Endothelial cell of hepatic sinusoid (primary cell): ENCODE results near the gene SYCP2.
"Not testable (repeated sequence)": the region's sequence is repeated elsewhere in the genome, so short reads cannot be mapped to it uniquely, and the experiment has no call there.

Source experiments
- in situ Hi-C: cut with HindIII; loops from 2 replicates; pipeline ENCODE4 v1.10.0; 2017; ENCODE audit warnings: low sequenced_read_pairs

Gene SYCP2

GRCh38 chr20:59903621-59904020 lies 29.8 kb downstream of the SYCP2 start:
- in situ Hi-C loops, result no loop called here

DNA sequence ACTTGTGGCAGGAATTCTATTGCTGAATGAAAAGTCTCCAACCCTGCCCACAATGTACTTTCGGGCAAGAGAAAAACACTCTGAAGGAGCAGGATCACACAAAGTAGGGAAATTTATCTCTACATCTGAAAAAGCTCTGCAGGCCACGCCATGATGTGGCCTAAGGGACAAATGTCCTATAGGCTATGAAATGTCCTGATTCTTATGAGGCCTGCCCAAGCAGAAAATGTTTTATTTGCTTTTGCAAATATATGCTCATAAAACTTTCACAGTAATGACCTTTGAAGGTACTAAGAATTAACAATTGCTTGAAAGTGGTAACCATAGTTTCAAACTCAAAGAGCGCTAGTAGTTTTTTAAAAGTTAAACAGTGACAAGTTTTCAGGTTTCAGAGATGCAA lies 31.0 kb downstream of the SYCP2 start:
- in situ Hi-C loops, result no loop called here

DNA sequence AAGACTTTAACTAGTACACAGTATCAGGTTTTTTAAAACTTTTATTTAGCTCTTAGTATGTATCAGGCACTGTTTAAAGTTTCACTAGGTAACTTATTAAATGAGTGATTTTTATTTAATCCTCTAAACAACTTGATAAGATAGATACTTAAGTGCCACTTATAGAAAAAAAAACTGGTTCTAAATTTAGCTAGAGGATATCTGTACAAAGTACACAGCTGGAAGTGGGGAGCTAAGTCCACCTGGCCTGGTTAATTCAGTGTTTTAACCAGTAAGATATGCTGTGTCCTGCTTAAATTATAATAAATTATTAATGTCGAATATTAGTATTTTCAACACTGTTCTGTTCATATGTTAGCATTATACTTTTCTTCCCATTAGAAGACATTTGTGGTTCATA lies 37.5 kb downstream of the SYCP2 start:
- in situ Hi-C loops, result no loop called here

DNA sequence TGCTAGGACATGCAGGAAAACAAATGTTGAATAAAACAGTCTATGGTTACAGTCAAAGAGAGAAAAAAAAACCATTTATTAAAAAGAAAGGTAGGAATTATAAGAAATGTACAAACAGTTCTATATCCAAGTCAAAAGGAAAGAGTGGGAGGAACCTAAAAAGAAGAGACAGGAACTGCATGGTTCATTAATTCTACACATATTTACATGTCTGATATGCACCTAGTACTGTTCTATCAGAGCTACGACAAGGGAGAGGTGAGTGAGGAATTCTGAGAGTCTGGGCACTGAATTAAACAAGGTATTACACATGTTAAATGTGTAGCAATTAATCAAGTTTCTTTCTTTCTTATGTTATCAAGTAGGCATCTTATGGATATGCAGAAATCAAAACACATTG lies 41.9 kb downstream of the SYCP2 start:
- in situ Hi-C loops, result no loop called here

- in situ Hi-C loops, result not testable (repeated sequence)
Observed at GRCh38 chr20:59890035-59890434, 43.4 kb downstream of the SYCP2 start.

DNA sequence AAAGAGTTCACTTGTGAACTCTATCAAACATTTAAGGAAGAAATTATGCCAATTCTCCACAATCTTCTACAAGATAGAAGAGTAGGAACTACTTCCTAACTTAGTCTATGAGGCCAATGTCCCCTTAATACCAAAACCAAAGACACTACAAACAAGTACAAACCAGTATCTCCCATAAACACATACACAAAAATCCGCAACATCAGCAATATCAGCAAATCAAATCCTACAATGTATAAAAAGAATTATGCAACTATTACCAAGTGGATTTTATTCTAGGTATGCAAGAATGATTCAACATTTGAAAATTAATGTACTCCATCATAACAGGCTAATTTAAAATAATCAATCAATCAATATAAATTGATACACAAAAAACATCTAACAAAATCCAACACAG lies 45.4 kb downstream of the SYCP2 start:
- in situ Hi-C loops, result no loop called here

DNA sequence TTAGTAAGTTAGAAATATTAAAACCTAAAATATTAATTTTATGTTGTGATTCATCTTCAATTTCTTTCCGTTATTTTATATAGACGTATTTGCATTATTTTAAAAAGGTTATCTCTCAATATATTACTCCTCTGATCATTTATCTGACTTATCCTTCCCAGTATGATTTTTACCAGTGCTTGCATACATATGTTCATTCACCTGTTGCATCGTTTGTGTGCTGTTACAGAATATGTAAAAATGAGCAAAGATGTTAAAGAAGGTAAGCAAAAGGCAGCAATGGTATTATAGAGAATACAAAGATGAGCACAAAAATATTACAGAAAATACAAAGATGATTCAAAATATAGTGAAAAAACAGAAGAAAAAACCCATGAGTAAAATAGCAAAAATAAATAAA lies 48.9 kb downstream of the SYCP2 start:
- in situ Hi-C loops, result no loop called here

GRCh38 chr20:59880198-59880597 lies 53.2 kb downstream of the SYCP2 start:
- in situ Hi-C loops, result no loop called here

- in situ Hi-C loops, result no loop called here
Observed at GRCh38 chr20:59873409-59873808, 60.0 kb downstream of the SYCP2 start.

DNA sequence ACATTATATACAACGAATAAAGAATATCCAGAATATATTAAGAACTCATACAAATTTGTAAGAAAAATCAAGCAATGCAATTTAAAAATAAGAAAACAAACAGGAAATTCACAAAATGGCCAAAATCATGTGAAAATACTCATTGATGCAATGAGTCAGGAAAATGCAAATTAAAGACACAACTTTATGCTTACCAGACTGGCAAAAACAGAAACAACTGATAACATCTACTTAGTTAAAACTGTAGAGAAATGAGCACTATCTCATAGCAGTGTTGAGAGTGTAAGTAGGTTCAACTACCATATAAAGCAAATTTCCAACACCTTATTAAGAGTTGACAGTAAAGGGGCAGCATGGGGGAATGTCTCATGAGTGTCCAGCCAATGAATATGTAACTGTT lies 62.3 kb downstream of the SYCP2 start:
- in situ Hi-C loops, result no loop called here

DNA sequence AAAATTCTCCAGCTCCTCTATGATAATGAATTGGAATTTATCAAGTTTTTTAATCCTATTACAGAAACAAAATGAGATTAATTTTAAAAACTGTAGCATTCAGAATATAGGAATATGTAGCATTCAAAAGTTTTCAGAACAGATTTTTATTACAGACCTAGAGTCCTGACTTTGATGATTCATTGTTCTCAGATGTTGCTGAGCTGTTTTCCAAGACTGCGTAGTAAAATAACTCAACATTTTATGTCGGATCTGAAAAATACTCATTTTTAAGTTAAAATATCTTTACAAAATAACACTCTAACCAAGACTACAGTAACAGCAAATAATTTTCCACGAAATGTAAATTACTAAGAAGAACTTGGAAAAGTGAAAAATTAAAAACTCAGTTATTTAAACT lies 67.1 kb downstream of the SYCP2 start:
- in situ Hi-C loops, result no loop called here

DNA sequence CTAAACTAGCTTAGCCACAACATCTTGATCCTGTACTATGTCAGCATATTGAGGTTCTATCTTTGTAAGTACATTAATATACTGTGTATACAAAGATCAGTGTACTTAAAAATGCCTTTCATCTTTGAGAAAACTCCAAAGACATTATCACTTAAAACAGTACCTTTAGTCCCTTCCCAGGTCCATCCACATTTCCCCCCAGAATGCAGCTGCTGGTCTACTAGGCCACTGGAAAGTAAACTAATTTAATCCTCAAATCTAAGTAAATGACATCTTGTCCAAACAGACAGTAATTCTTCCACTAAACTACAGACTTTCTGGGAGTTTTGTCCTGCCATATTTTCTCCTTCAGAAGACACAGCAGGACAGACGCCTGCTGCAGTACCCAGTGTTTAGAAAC lies 68.7 kb downstream of the SYCP2 start:
- in situ Hi-C loops, result no loop called here

- in situ Hi-C loops, result no loop called here
Observed at GRCh38 chr20:59863058-59863457, 70.4 kb downstream of the SYCP2 start.

DNA sequence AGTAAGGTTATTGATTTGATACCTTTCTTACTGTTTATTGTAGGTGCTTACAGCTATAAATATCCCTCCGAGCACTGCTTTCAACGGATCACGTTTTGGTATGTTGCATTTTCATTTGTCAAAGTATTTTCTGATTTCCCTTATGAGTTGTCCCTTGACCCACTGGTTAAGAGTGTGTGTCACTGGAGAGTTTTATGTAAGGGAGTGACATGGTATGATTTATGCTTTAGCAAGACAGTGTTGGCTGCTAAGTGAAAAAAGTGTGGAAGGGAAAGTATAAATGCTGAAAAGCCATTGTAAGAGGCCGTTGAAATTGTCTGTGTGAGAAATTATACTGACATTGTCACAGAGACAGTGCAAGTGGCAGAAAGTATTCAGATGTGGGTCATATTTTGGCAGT lies 72.0 kb downstream of the SYCP2 start:
- in situ Hi-C loops, result no loop called here

DNA sequence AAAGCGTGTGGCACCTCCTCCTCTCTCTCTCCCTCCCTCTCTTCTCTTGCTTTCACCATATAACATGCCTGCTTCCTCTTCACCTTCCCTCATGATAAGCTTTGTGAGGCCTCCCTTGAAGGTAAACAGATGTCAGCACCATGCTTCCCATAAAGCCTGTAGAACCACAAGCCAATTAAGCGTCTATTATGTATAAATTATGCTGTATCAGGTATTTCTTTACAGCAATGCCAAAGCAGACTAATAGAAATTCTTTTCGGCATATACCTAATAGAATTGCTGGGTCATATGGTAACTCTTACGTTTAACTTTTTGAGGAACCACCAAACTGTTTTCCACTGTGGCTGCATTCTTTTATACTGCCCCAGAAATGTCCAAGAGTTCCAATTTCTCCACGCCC lies 75.0 kb downstream of the SYCP2 start:
- in situ Hi-C loops, result no loop called here

GRCh38 chr20:59857966-59858365 lies 75.5 kb downstream of the SYCP2 start:
- in situ Hi-C loops, result no loop called here

- in situ Hi-C loops, result not testable (repeated sequence)
Observed at GRCh38 chr20:59856941-59857340, 76.5 kb downstream of the SYCP2 start.

GRCh38 chr20:59856526-59856925 lies 76.9 kb downstream of the SYCP2 start:
- in situ Hi-C loops, result not testable (repeated sequence)

DNA sequence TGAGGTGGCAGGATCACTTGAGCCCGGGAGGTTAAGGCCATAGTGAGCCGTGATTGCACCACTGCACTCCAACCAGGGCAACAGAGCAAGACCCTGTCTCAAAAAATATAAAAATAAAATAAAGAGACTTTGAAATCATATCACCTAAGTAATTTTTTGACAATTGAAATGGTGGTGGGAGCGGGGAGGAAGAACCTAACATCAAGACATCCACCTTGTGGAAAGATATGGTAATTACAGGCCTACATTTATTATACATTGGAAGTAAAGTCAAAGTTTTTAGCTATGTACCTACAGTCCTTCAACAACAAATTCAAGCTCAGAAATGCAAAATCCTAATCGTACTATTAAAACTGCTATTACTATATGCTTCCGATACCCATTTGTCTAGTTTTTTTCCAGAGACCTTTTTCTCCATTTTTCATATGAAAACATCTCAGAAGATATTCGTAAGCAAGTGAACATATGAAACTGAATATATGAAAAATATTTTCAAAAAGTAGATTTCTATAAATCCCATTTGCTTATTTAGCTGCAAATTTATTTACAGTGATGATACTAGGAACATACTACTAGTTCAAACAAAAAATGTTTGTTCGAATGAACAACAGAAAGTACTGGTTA lies 83.3 kb downstream of the SYCP2 start:
- in situ Hi-C loops, result no loop called here

DNA sequence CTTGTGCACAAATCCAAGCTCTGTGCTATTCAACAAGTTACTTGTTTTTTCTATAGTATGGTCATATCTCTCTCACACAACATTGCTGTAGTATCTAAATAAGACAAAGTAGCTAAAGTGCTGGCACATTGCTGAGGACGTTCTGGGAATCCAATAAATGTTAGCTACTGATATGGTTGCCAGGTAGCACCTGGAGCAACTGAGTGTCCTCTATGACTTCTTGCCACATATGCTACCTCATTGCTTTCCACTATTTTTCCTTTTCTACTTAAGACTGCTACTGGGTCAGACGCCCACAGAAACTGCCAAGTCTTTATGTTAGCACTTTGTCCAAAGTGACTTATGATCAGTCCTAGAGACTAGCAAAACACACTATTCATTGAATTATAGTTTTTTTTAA lies 85.3 kb downstream of the SYCP2 start:
- in situ Hi-C loops, result no loop called here

DNA sequence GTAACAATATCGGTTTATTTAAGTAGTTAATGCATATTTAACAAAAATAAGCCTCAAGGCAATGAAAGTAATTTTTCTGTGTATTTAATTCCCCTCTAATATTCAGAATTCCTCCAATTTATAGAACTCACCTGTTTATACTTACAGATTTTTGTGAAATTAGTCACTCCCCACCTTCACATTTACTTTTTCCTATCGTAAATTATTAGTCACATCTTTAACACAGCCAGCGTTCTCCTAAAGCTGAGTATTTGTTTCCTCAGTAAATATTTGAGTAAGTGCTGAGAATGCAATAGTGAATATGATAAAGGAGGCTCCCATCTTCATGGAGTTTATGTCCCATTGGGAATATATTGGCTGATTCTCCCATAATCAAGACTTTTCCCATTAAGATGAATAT lies 88.0 kb downstream of the SYCP2 start:
- in situ Hi-C loops, result no loop called here

DNA sequence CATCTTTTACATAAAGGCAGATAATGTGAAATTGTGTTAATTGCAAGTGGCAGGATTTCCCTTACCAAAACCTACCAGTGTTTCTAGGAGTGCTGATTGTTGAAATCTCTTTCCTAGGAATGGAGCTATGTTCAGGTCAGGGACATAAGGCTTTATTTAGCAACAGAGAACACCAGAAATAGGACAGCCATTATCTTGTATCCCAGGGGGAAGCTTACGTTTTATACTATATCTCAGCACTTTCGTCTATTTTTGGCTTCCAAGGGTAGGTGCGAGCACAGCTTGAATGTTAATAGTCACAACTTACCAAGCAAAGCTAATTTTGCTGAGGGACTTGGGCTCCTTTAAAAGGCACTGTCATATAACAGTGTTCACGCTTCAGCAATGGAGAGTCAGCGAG lies 94.0 kb downstream of the SYCP2 start:
- in situ Hi-C loops, result no loop called here

DNA sequence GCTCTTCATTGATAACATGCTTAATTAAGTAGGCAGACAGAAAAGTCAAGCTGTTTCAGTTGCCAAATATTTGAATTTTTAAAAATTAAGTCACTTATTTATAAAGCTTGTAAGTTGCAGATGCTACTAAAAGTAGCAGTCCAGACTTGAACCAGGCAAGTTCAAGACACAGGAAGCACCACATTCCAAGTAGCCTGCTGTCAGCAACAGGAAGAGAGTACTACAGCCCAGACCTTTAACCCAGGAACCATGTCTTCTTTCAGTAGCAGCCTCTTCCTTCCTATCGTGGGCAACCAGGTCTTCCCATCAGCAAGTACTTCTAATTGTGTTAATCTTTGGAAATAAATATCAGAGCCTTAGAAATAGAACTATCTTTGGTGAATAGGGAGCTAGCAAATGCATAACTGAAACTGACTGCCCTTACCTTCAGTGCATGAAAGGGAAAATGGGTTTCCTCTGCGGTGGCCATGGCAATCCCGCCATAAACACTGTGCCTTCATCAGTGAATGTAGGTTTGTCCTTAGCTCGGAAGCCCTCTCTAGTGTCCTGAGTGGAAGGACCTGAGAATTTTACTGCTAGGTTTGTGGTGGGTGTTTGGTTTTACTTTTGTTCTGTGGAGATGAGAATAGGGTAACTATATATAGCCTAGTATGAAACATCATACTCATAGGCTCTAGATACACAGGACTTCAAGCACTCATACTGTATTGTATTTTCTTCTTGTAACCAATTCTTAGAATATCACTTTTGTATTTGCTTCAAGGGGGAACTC lies 95.6 kb downstream of the SYCP2 start:
- in situ Hi-C loops, result no loop called here
